Fibroblast of peridontal ligament (primary cell): Measurements from ENCODE around the gene FREY1.

ENCODE experiments used
- DNase-seq: peaks from one replicate; pipeline ENCODE4 v3.0.0-alpha.2; 2010; ENCODE audit errors: extremely low read depth

FREY1 gene

DNA sequence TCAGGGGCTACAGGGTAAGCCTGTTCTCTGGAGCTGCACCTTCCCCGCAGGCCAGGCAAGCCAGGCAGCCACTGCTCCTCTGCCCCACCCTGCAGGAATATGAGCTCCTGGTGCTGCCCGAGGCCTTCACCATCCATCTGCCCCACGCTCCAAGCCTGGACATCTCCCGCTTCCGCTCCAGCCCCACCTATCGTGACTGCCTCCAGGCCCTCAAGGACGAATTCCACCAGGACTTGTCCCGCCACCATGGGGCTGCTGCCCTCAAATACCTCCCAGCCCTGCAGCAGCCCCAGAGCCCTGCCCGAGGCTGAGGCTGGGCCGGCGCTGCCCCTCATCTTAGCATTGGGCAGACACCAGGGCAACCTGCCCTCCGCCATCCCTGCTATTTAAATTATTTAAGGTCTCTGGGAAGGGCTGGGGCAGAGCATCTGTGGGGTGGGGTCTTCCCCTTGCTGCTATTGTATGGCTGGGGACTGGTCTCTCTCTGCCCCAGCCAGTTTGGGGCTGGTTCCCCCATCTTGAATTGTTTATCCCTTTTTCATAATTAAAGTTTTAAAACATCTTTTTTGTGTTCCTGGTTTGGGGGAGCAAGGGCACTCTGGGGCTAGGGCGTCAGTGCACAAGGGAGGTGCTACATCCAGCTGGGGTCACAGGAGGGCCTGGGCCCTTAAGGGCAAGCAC is 21.6 kb upstream of the FREY1 start:
- no peak for DNase-seq

DNA sequence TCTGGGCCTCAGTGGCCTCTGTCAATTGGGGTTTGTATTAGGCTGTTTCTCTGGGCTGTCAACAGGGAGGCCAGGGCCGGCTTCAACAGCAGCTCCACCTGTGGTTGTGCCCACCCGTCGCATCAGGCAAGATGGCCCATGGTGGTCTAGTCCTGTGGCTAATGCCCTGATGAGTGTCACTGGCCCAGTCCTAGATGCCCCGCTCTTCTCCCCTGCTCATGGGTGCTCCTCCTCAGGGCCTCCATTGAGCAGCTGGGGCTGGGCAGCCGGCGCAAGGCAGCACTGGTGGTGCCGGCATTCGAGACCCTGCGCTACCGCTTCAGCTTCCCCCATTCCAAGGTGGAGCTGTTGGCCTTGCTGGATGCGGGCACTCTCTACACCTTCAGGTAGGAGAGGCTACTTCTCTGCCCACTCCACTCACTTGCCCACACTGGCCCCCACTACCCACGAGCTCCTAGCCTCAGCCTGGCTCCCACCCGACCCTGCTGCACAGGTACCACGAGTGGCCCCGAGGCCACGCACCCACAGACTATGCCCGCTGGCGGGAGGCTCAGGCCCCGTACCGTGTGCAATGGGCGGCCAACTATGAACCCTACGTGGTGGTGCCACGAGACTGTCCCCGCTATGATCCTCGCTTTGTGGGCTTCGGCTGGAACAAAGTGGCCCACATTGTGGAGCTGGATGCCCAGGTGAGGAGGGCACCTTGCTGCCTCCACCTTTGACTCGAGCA is 20.8 kb upstream of the FREY1 start:
- DNase-seq = no peak

DNA sequence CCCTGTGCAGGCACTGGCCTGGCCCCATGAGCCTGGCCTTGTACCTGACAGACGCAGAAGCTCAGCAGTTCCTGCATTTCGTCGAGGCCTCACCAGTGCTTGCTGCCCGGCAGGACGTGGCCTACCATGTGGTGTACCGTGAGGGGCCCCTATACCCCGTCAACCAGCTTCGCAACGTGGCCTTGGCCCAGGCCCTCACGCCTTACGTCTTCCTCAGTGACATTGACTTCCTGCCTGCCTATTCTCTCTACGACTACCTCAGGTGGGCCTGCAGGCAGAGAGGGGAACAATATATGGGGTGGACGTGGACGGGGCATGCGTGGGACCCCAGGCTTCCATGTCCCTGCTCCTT is 20.2 kb upstream of the FREY1 start:
- DNase-seq = no peak

DNA sequence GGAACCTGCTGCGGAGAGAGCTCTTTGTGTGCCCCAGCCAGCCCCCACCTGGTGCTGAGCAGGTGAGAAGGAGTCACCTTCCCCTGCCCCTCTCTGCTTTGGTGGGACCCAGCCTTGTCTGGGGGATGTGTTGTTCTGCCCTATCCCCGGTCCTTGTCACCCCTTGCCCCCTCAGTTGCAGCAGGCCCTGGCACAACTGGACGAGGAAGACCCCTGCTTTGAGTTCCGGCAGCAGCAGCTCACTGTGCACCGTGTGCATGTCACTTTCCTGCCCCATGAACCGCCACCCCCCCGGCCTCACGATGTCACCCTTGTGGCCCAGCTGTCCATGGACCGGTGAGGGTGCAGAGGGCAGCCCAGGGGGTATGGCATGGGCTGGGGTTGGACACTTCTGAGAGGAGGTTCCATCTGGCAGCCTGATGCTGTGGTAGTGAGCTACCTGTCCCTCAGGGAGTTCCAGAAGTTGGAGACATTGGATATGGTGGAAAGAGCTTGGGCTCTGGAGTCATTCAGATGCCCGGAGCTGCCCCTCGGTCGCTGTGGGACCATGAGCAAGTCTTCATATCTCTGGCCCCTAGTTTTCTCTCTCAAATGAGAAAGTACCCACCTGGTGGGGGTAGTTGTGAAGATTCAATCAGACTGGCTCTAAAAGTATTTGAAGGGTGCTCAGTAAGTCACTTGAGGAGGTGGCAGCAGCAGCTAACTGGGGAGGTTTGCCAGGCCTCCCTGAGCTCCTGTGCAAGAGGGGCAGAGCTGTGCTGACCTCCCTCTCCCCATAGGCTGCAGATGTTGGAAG is 19.7 kb upstream of the FREY1 start:
- DNase-seq = no peak

DNA sequence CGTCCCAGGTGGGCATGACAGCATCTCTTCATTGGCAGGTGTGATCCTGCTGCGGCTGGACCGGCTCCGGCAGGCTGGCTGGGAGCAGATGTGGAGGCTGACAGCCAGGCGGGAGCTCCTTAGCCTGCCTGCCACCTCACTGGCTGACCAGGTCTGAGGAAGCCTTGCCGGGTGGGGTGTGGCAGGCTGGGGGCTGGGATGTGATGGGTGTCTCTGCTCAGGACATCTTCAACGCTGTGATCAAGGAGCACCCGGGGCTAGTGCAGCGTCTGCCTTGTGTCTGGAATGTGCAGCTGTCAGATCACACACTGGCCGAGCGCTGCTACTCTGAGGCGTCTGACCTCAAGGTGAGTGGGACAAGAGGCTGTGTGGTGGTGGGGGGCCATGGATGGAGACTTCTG is 18.9 kb upstream of the FREY1 start:
- no peak for DNase-seq

DNA sequence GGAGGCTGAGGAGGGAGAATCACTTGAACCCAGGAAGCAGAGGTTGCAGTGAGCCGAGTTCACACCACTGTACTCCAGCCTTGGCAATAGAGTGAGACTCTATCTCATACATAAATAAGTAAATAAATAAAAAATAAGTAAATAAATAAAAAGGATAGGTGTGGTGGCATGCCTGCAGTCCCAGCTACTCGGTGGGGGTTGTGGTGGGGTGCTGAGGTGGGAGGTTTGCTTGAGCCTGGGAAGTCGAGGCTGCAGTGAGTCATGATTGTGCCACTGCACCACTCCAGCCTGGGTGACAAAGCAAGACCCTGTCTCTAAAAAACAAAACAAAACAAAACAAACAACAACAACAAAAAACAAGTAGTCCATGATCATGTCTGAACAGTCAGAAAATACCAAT is 18.5 kb upstream of the FREY1 start:
- no peak for DNase-seq

DNA sequence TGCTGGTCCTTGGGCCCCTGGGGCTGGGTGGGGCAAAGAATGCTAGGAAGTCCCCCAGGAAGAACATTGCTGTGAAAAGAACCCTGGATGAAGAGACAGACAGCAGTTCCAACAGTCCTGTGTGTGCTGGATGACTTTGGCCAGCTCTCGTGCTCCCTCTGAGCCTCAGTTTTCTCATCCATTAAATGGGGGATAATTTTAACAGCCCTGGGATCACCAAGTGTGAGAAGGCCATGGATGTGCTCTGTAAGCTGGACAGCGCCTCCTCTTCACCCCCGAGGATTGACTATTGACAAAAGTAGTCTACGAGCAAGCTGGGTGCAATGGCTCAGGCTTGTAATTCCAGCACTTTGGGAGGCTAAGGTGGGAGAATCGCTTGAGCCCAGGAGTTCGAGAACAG is 17.9 kb upstream of the FREY1 start:
- DNase-seq = no peak

DNA sequence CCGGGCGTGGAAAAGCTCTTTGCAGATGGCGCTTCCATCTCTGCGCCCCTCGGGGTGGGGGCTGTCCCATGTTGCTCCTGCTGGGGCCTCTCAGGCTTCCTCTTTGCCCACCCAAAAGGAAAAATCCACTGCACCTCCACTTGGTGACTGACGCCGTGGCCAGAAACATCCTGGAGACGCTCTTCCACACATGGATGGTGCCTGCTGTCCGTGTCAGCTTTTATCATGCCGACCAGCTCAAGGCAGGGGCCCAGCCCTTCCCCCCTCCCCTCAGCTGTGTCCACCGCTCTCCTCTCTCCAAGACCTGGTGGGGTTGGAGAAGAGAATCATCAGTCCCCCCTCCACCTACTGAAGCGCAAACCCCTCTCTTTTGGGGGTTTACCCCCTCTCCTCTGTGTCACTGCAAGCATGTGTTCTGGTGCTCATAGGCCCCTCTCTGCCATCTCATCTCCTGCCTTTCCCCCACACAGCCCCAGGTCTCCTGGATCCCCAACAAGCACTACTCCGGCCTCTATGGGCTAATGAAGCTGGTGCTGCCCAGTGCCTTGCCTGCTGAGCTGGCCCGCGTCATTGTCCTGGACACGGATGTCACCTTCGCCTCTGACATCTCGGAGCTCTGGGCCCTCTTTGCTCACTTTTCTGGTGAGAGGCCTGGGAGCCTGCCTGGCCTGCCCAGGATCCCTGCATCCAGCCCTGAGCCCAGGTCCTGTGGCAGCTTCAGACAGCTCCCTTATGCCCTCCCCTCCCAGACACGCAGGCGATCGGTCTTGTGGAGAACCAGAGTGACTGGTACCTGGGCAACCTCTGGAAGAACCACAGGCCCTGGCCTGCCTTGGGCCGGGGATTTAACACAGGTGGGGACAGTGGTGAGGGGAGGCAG is 17.2 kb upstream of the FREY1 start:
- DNase-seq = no peak

DNA sequence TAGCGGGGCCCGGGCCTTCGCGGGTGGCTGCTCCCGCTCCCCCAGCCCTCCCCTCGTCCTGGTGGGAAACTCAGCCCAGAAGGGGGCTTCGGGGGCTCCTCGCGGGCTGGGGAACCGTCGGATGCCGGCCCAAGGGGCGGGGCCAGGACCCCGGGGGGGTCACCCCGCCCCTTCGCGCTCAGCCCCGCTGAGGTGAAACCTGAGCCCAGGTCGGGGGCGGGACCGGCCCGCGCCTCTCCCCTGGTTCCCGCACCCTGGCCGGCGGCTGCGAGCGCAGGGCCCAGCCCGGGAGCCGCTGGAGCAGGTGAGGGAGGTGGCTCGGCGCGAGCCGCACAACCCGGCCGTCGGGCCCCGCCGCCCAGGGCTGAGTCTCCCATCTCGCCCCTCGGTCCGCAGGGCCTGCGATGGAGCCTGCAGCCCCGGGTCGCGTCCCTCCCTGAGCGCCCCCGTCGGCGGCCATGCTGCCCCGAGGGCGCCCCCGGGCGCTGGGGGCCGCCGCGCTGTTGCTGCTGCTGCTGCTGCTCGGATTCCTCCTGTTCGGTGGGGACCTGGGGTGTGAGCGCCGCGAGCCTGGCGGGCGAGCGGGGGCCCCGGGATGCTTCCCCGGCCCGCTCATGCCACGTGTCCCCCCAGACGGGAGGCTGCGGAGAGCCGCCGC is 15.5 kb upstream of the FREY1 start, which contains the start of gene LARGE2:
TSS of gene LARGE2 (plus strand) at position 232 of the 658 bp plus-strand sequence. CDS start at position 459, 227 bp downstream.
- no peak for DNase-seq

DNA sequence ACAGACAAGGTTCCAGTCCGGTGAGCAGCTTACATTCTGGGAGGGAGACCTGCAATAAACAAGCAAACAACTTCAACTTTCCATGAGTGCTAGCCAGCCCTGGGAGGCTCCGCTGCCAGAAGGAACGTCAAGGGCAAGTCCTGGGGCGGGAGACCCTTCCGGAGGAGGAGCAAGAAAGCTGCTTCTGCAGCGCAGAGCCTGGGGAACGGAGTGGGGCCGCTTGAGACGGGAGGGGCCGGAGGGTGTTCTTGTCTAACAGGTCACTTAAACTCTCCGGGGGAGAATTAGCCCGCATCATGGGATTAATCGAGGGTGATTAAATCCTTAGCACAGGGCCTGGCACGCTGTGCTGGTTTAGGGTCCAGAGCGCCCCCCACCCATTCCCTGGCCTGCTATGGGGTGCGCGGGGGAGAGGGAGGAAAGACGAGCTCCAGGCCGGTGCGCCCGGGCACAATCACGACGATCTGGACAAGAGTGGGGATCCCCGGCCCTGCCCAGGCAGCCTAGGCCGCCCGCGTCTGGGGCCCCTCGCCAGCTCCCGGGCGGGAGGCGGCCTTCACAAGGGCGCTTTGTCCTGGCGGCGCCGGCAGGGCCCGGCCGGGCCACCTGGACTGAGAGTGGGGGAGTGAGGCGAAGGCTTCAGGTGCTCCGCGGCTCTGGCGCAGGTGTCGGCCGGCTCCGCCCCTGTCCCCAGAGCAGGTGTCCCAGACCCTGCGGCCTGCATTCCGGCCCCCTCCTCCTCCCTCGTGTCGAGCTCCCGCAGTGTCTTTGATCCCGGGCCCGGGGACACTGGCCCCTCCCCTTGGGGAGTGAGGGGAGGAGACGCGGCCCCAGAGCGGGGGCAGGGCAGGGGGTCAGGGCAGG is 14.7 kb upstream of the FREY1 start:
- no peak for DNase-seq

DNA sequence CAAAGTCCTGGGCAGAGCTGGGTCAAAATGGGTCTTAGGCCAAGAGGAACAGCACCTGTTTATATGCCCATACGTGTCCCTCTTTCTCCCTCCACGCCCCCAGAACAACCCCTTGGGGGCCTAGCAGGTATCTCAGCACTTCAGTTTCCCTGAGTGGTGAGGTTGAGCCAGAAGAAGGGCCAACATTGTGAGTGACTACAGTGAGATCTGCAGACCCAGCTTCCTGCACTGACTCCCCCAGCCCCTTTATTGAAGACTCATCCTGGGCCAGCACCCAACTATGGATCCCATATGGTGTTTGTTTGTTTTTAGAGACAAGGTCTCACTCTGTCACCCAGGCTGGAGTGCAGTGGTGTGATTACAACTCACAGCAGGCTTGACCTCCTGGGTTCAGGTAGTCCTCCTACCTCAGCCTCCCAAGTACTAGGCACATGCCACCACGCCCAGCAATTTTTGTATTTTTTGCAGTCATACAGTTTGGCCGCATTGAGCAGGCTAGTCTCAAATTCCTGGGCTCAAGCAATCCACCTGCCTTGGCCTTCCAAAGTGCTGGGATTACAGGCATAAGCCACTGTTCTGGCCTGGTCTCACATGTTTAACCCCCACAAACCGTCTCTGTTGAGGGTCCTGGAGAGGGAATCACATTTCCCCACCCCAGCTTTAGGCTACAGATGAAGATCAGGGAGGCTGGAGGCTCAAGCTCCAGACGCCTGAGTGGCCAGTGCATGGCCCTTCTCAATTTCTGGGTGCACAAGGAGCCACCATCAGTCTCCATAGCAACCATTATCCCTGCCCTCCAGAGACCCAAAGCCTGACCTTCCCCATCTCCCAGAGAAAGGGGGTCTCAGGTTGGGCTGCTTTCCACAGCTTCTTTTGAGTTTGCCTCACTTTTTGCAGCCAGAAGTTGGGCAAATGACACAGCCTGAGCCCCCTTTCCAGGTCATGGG is 13.7 kb upstream of the FREY1 start:
- DNase-seq = no peak

DNA sequence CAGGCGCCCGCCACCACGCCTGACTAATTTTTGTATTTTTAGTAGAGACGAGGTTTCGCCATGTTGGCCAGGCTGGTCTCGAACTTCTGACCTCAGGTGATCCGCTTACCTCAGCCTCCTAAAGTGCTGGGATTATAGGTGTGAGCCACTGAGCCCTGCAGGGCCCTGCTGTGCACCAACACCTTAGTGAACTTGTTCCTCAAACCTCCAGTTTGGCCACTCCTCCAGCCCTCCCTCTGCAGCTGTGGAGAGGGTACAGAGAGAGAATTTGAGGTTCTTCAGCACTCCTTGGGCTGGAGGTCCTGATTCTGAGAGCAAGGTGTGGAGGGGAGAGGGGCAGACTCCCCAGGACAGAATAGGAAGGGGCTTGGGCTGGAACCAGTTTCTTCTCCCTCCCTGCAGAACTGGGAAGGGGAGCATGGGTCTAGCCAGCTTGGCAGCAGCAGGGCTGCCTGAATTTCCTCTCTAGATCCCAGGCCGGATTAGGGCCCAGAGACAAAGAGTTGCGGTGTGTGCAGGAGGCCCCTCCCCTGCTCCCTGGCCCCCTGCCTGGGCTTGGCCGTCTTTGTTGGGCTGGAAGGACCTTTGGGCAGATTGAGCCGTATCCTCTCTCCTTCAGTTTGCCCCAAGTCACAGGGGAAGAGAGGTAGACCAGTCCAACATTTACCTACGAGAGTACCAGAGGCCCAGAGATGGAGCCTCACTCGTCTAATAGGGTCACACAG is 12.9 kb upstream of the FREY1 start:
- DNase-seq = no peak

DNA sequence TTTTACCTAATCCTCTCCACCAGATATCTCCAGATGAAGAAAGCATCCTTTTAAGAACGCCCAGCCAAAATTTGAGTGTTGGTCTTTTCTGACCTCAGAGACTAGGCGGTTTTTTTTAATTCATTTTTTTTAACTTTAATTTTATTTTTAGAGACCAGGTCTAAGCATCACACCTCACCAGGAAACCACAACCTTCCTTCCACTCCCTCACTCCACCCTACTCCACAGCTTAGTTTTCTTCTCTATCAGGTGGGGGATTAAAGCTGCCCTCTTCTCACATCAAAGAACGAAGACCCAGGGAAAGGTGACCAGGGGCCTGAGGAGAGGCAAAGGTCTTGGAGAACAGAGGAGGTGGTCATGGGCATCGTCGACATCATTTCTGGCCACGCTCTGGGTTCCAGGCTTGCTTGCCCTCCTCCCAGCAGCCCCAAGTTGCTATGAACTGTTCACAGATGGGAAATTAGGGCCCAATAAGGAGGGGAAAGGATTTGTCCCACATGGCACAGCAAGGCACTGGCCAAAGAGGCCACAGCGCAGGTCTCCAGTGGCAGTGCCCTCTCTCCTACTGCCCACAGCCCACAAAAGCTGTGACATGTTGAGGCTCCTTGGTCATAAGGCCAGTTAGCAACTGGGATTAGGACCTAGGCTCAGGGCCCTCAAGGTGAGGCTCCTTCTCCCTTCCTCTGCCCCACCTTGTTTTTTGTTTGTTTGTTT is 12.0 kb upstream of the FREY1 start:
- no peak for DNase-seq

DNA sequence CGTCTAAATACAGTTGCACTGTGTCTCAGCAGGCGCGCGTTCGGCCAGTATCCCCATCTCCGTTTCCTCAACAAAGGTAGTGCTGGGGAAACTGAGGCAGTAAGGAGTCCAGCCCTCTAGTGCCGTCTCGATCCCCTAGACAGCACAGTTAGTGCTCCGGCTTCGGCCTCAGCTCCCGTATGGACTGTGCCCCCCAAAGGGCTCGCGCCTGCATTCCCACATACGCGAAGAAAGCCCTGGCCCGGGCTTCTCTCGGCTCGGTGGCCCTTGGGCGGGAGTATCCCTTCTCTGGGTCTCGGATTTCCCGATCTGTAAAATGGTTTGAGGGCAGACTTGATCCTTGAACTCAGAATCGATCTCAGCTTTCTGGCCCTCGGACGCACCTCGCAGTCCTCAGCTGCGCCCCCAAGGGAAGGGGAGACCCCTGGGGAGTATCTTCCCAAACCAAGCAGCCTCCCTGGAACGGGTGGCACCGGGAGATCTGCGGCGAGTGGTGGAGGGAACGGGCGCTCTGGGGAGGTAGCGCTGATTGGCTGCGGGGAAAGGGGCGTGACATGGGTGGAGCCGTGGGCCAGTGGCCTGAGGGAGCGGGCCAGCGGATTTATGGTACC is 11.4 kb upstream of the FREY1 start:
- peak; percentile 55 for DNase-seq

DNA sequence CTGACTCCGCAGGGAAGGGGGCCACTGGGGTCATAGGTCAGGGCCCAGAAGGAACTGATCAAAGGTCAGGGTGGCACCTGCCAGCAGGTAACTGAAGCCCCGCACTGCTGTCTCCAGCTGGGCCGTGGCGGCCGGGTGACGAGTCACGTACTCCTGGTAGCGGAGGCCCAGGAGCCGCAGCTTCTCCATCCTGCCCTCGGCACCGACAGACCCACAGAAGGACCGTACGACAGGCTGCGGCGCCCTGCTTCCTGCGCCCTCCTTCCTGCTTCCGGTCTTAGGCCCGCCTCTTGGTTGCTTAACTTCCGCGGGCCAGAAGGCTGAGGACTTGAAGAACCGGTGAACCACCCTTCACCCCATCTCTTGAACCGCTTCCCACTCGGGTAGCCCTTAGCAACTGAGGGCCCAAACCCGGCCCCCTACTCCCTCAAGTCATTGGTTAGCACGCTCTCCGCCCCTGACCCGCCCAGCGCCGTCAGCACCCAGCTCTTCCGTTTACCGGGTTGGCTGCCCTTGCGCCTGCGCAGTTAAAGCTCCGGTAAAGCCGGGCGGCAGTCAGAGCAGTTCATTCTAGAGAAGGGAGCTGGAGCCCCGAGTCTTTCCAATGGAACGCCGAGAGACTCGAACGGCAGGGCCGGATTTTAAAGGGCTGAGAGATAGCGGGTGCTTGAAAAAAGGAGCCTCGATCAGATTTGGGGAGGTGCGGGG is 10.7 kb upstream of the FREY1 start, which contains the start of gene PEX16:
TSS of gene PEX16 (minus strand) at position 255 of the 708 bp plus-strand sequence. CDS start at position 189, 66 bp downstream.
- DNase-seq = peak; percentile 99

DNA sequence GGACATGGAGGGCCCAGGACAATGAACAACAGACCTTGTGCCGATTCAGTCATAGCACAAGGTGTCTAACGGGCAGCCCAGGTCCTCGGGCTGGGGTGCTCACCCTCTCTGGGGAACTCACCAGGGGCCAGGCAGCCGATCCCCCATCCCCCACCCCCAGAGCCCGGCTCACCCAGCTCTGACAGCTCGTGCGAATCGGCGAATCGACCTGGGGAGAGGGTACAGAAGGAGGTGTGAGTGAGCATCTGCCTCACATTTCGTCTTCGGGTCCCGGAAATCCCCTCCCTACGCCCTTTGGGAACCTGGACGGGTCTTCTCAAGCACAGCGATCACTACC is 10.2 kb upstream of the FREY1 start:
- no peak for DNase-seq

DNA sequence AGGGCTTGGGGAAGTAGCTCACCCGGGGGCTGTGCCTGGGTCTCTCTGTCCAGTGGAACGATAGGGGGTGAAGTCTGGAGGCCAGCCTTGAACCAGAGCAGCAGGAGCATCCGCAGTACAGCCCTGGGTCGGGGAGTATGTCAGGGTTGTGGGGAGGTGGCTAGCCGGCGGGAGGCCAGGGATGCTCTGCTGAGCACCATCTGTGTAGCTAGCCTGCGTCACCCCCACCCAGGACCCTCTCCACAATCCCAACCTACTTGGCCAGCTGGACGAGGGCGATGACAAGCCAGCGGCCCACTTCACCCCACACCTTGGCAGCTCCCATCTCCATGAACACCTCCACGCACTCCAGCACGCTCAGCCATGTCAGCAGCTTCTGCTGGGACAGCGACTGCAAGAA is 8.4 kb upstream of the FREY1 start:
- DNase-seq = no peak
